Upper lobe of right lung (tissue), 1 donor: ENCODE data around the gene TBX10. TPM values are rescaled to one million over a fixed set of nuclear protein-coding genes. Genes with fewer than 3 reads are reported as not detected.

ENCODE experiments used
- ATAC-seq: fragments of 200-7000 bp; cut with Tn5 transposase; one replicate; pipeline ENCODE4 v1.9.1; 2020; ENCODE audit warnings: mild to moderate bottlenecking, moderate library complexity
- DNase-seq: peaks from one replicate; pipeline ENCODE4 v3.0.0-alpha.2; 2020
- H3K27ac ChIP-seq: fragments of 200-600 bp; one replicate; pipeline ENCODE4 v1.8.0; 2022
- H3K27me3 ChIP-seq: fragments of 200-600 bp; one replicate; pipeline ENCODE4 v1.8.0; 2022; ENCODE audit warnings: mild to moderate bottlenecking
- H3K36me3 ChIP-seq: fragments of 200-600 bp; one replicate; pipeline ENCODE4 v1.8.0; 2022
- H3K4me1 ChIP-seq: fragments of 200-600 bp; one replicate; pipeline ENCODE4 v1.8.0; 2022
- H3K4me3 ChIP-seq: fragments of 200-600 bp; one replicate; pipeline ENCODE4 v1.8.0; 2022; ENCODE audit warnings: mild to moderate bottlenecking
- H3K9me3 ChIP-seq: fragments of 200-600 bp; one replicate; pipeline ENCODE4 v1.8.0; 2022
- CTCF ChIP-seq: fragments of 200-600 bp; IDR thresholded peaks from one replicate; pipeline ENCODE4 v1.8.0; 2022; ENCODE audit warnings: antibody characterized with exemption
- intact Hi-C: fragments of 100-400 bp; cut with DNase I; formaldehyde crosslinking; loops from one replicate; pipeline ENCODE4 v1.11.0; 2022
- total RNA-seq: library from RNA; stranded (reverse); fragmentation: NEBNext Ultra II Directional; extraction: Animal tissue kit (Norgen Biotek cat#: 25700); gene quantifications from one replicate; pipeline ENCODE4 v1.2.1, GENCODE V29; 2021
- donor health status: DM: no; HTN: yes; CAD: no; lungs with severe emphysema.

Gene TBX10
- total RNA-seq, 1 donor from 2014 or later, result not detected

GRCh38 chr11:67610302-67610868 lies 29.2 kb downstream of the TBX10 start:
- no peaks in the 10 kb centered on the region for H3K27me3 ChIP-seq
- DNase-seq, result no peak
- H3K27ac ChIP-seq, result no peak overlapping the region
- peaks cover 43% of the 10 kb centered on the region for H3K36me3 ChIP-seq
- TF ChIP-seq CTCF, result no peak
- peaks cover 33% of the 10 kb centered on the region for H3K4me1 ChIP-seq
- ATAC-seq, result no peak
- H3K4me3 ChIP-seq, result no peak overlapping the region
- no peaks in the 10 kb centered on the region for H3K9me3 ChIP-seq
- intact Hi-C loops, result no loop called here

- Histone ChIP-seq H3K27me3 (no peaks in the 10 kb centered on the region), H3K9me3 (no peaks in the 10 kb centered on the region), H3K4me1 (peaks cover 29% of the 10 kb centered on the region), H3K27ac (no peak overlapping the region), H3K36me3 (peaks cover 43% of the 10 kb centered on the region), H3K4me3 (no peak overlapping the region)
- intact Hi-C loops, result no loop called here
- no peak for TF ChIP-seq CTCF
- no peak for ATAC-seq
- DNase-seq, result no peak
These were observed 30.2 kb downstream of the TBX10 start for GRCh38 chr11:67609316-67609715.

GRCh38 chr11:67608486-67608885 lies 31.1 kb downstream of the TBX10 start:
- ATAC-seq (no peak), DNase-seq (no peak)
- TF ChIP-seq CTCF, result no peak
- H3K4me1 ChIP-seq, result peaks cover 23% of the 10 kb centered on the region
- H3K27ac ChIP-seq, result no peak overlapping the region
- intact Hi-C loops, result no loop called here
- no peaks in the 10 kb centered on the region for H3K9me3 ChIP-seq
- no peaks in the 10 kb centered on the region for H3K27me3 ChIP-seq
- H3K36me3 ChIP-seq, result peaks cover 43% of the 10 kb centered on the region
- no peak overlapping the region for H3K4me3 ChIP-seq

- intact Hi-C loops, result no loop called here
- peaks cover 39% of the 10 kb centered on the region for H3K36me3 ChIP-seq
- H3K27ac ChIP-seq, result peak overlapping the region; percentile 91
- DNase-seq (no peak), ATAC-seq (no peak)
- peaks cover 20% of the 10 kb centered on the region for H3K4me1 ChIP-seq
- H3K4me3 ChIP-seq, result peak overlapping the region; percentile 99
- no peaks in the 10 kb centered on the region for H3K27me3 ChIP-seq
- no peak for TF ChIP-seq CTCF
- H3K9me3 ChIP-seq, result no peaks in the 10 kb centered on the region
These were observed 32.1 kb downstream of the TBX10 start for GRCh38 chr11:67607507-67607906.

- H3K9me3 ChIP-seq, result no peaks in the 10 kb centered on the region
- peaks cover 33% of the 10 kb centered on the region for H3K36me3 ChIP-seq
- peak; percentile 68 for TF ChIP-seq CTCF
- peak; percentile 99 for DNase-seq
- peak; percentile 98 for ATAC-seq
- H3K4me3 ChIP-seq, result peak within 1 kb of the TSS; percentile 99
- H3K27me3 ChIP-seq, result no peaks in the 10 kb centered on the region
- intact Hi-C loops, result no loop called here
- H3K4me1 ChIP-seq, result peaks cover 20% of the 10 kb centered on the region
- peak within 1 kb of the TSS; percentile 91 for H3K27ac ChIP-seq
These were observed 32.9 kb downstream of the TBX10 start, which contains the start of gene NDUFV1 for GRCh38 chr11:67606492-67607295. Gene NDUFV1 (plus strand): TSS chr11:67606936. CDS start chr11:67607005, 69 bp downstream.
